Aorta (tissue), 5 donors: ENCODE data around the gene ZFAND3. TPM values are rescaled to one million over a fixed set of nuclear protein-coding genes. Genes with fewer than 3 reads are reported as not detected.
"Not testable (repeated sequence)": the region's sequence is repeated elsewhere in the genome, so short reads cannot be mapped to it uniquely, and the experiment has no call there.

ENCODE experiments used
- ATAC-seq: fragments of 200-7000 bp; cut with Tn5 transposase; one replicate; pipeline ENCODE4 v1.9.1; 2022; ENCODE audit warnings: moderate library complexity; ENCODE audit not compliant: low FRiP score
- DNase-seq, 2 donors: peaks; one replicate each; pipeline ENCODE4 v3.0.0-alpha.2; 2020
- H3K27ac ChIP-seq, 2 donors: one replicate each; pipeline ENCODE4 v1.5.1; 2013; ENCODE audit warnings: low read length in 2 of 2, mild to moderate bottlenecking in 2 of 2, moderate library complexity in 2 of 2, control low read depth in 1 of 2, inconsistent platforms in 1 of 2, low read depth in 1 of 2
- H3K27me3 ChIP-seq, 2 donors: one replicate each; pipeline ENCODE4 v1.6.1; 2013; ENCODE audit warnings: control low read depth in 1 of 2, low read length in 1 of 2, mild to moderate bottlenecking in 1 of 2, moderate library complexity in 1 of 2; ENCODE audit not compliant: insufficient read depth in 2 of 2, control insufficient read depth in 1 of 2
- H3K36me3 ChIP-seq, 2 donors: one replicate each; pipeline ENCODE4 v1.6.1; 2013; ENCODE audit warnings: control low read depth in 1 of 2, low read length in 1 of 2, mild to moderate bottlenecking in 1 of 2; ENCODE audit not compliant: insufficient read depth in 2 of 2, control insufficient read depth in 1 of 2
- H3K4me1 ChIP-seq, 2 donors: one replicate each; pipeline ENCODE4 v1.6.1; 2013; ENCODE audit warnings: low read length in 2 of 2, control low read depth in 1 of 2, mild to moderate bottlenecking in 1 of 2, moderate library complexity in 1 of 2; ENCODE audit not compliant: insufficient read depth in 2 of 2, control insufficient read depth in 1 of 2
- H3K4me3 ChIP-seq, 2 donors: one replicate each; pipeline ENCODE4 v1.5.1; 2013; ENCODE audit warnings: low read length in 2 of 2, control low read depth in 1 of 2, mild to moderate bottlenecking in 1 of 2
- H3K9me3 ChIP-seq: one replicate; pipeline ENCODE4 v1.6.1; 2013; ENCODE audit warnings: mild to moderate bottlenecking, low read length; ENCODE audit not compliant: control insufficient read depth
- WGBS, 2 donors: extraction: QIAGEN DNeasy Blood & Tissue Kit; methylation state at CpG; one replicate each; pipeline ENCODE4 v1.1.7; 2013; 5-methylcytosine and 5-hydroxymethylcytosine counted together
- intact Hi-C, 2 donors: fragments of 100-400 bp; cut with DNase I; formaldehyde crosslinking; loops; one replicate each; pipeline versions ENCODE4 v1.14.2 to v1.15.0; 2022
- polyA plus RNA-seq, 2 donors: library from polyadenylated mRNA; stranded (reverse); fragments of 200-250 nt; gene quantifications; one replicate each; pipeline ENCODE4 v1.2.3, GENCODE V29; 2013
- total RNA-seq, 2 donors: library from RNA; stranded (reverse); fragmentation: NEBNext Ultra II Directional; extraction: Animal tissue kit (Norgen Biotek cat#: 25700); gene quantifications; one replicate each; pipeline ENCODE4 v1.2.1, GENCODE V29; 2021
- donor health status: healthy with polysubstance abuse.
- donor health status: Bipolar disorder and iron deficiency.
- donor health status: DM: no; HTN: no; CAD: no.
- donor health status: DM: no; HTN: no; CAD: no.
- donor health status: DM: yes; HTN: yes; CAD: no.

The ZFAND3 gene
- total and polyA plus RNA-seq, 4 donors = 29.6 to 86.0 (median 65.1) TPM

GRCh38 chr6:37943436-37944058 is 124.0 kb downstream of the ZFAND3 start:
- no peak for DNase-seq
- Histone ChIP-seq H3K4me1 (no peaks in the 10 kb centered on the region), H3K27ac (no peak overlapping the region), H3K9me3 (no peaks in the 10 kb centered on the region), H3K36me3 (no peaks in the 10 kb centered on the region), H3K27me3 (no peaks in the 10 kb centered on the region), H3K4me3 (no peak overlapping the region)
- WGBS, 2 donors = 97% methylated on average over 1 of the region's 1 CpG
- intact Hi-C loops = no loop called here
- ATAC-seq = no peak

GRCh38 chr6:37946057-37946456 is 126.5 kb downstream of the ZFAND3 start:
- intact Hi-C loops = no loop called here

GRCh38 chr6:37947468-37947867 is 127.9 kb downstream of the ZFAND3 start:
- H3K36me3 ChIP-seq = no peaks in the 10 kb centered on the region
- H3K4me1 ChIP-seq = no peaks in the 10 kb centered on the region
- no peaks in the 10 kb centered on the region for H3K9me3 ChIP-seq
- DNase-seq (no peak), ATAC-seq (no peak)
- intact Hi-C loops = no loop called here
- no peak overlapping the region for H3K27ac ChIP-seq
- H3K4me3 ChIP-seq = no peak overlapping the region
- no peaks in the 10 kb centered on the region for H3K27me3 ChIP-seq

More at GRCh38 chr6:37946057-37946456, 126.5 kb downstream of the ZFAND3 start:
- ATAC-seq (no peak), DNase-seq (no peak)
- Histone ChIP-seq H3K9me3 (no peaks in the 10 kb centered on the region), H3K4me1 (no peaks in the 10 kb centered on the region), H3K27me3 (no peaks in the 10 kb centered on the region), H3K27ac (no peak overlapping the region), H3K4me3 (no peak overlapping the region), H3K36me3 (no peaks in the 10 kb centered on the region)
- WGBS, 2 donors = 97 to 98% methylated on average over 2 of the region's 2 CpGs

- intact Hi-C loops, H3K36me3 ChIP-seq, DNase-seq, H3K4me3 ChIP-seq, H3K4me1 ChIP-seq, H3K27ac ChIP-seq, H3K9me3 ChIP-seq, H3K27me3 ChIP-seq, ATAC-seq: not testable (repeated sequence)
- WGBS, 2 donors = 92 to 95% methylated on average over 2 of the region's 2 CpGs
Measured at GRCh38 chr6:37948584-37948983, 129.1 kb downstream of the ZFAND3 start.

- WGBS, 2 donors = 92 to 94% methylated on average over 2 of the region's 2 CpGs
- H3K36me3 ChIP-seq = no peaks in the 10 kb centered on the region
- intact Hi-C loops = no loop called here
- H3K4me1 ChIP-seq = peaks cover 0 to 4% of the 10 kb centered on the region in 2 donors
- H3K27ac ChIP-seq = no peak overlapping the region
- DNase-seq = no peak
- no peaks in the 10 kb centered on the region for H3K27me3 ChIP-seq
- ATAC-seq = no peak
- no peak overlapping the region for H3K4me3 ChIP-seq
- H3K9me3 ChIP-seq = no peaks in the 10 kb centered on the region
Measured at GRCh38 chr6:37952027-37952426, 132.5 kb downstream of the ZFAND3 start.

GRCh38 chr6:37954791-37955190 is 135.3 kb downstream of the ZFAND3 start:
- Histone ChIP-seq H3K27me3 (no peaks in the 10 kb centered on the region), H3K27ac (no peak overlapping the region), H3K4me1 (peaks cover 2 to 4% of the 10 kb centered on the region in 2 donors), H3K36me3 (no peaks in the 10 kb centered on the region), H3K4me3 (no peak overlapping the region), H3K9me3 (no peaks in the 10 kb centered on the region)
- ATAC-seq = no peak
- intact Hi-C loops = no loop called here
- no peak for DNase-seq

- no peak for DNase-seq
- no peaks in the 10 kb centered on the region for H3K9me3 ChIP-seq
- WGBS, 2 donors = 34 to 46% methylated on average over 5 of the region's 5 CpGs
- no peaks in the 10 kb centered on the region for H3K27me3 ChIP-seq
- H3K27ac ChIP-seq = no peak overlapping the region
- H3K4me3 ChIP-seq = no peak overlapping the region
- no peaks in the 10 kb centered on the region for H3K36me3 ChIP-seq
- ATAC-seq = no peak
- intact Hi-C loops = no loop called here
- peaks cover 2 to 4% of the 10 kb centered on the region in 2 donors for H3K4me1 ChIP-seq
Measured at GRCh38 chr6:37956711-37957275, 137.3 kb downstream of the ZFAND3 start.

- intact Hi-C loops = no loop called here
- peaks cover 2 to 4% of the 10 kb centered on the region in 2 donors for H3K4me1 ChIP-seq
- WGBS, 2 donors = 72 to 81% methylated on average over 3 of the region's 3 CpGs
- H3K36me3 ChIP-seq = no peaks in the 10 kb centered on the region
- DNase-seq (no peak), ATAC-seq (no peak)
- no peaks in the 10 kb centered on the region for H3K9me3 ChIP-seq
- no peaks in the 10 kb centered on the region for H3K27me3 ChIP-seq
- H3K27ac ChIP-seq = no peak overlapping the region
- no peak overlapping the region for H3K4me3 ChIP-seq
Measured at GRCh38 chr6:37959061-37959460, 139.5 kb downstream of the ZFAND3 start.

- intact Hi-C loops = no loop called here
- 96 to 97% methylated on average over 4 of the region's 4 CpGs for WGBS, 2 donors
- ATAC-seq = no peak
Measured at GRCh38 chr6:37960139-37960935, 140.8 kb downstream of the ZFAND3 start.

More at GRCh38 chr6:37960139-37960935, 140.8 kb downstream of the ZFAND3 start:
- no peak overlapping the region for H3K27ac ChIP-seq
- H3K4me3 ChIP-seq = no peak overlapping the region
- peaks cover 1 to 3% of the 10 kb centered on the region in 2 donors for H3K4me1 ChIP-seq
- H3K9me3 ChIP-seq = no peaks in the 10 kb centered on the region
- no peaks in the 10 kb centered on the region for H3K36me3 ChIP-seq
- DNase-seq = no peak
- no peaks in the 10 kb centered on the region for H3K27me3 ChIP-seq
